GM19099 (cell line): ENCODE measurements around the gene SORD.

ENCODE experiments used
- POLR2A ChIP-seq: IDR thresholded peaks from 3 replicates; pipeline ENCODE4 v1.6.1; 2011; ENCODE audit warnings: low read depth; ENCODE audit not compliant: insufficient read length; ENCODE audit errors: extremely low read depth

SORD gene

DNA sequence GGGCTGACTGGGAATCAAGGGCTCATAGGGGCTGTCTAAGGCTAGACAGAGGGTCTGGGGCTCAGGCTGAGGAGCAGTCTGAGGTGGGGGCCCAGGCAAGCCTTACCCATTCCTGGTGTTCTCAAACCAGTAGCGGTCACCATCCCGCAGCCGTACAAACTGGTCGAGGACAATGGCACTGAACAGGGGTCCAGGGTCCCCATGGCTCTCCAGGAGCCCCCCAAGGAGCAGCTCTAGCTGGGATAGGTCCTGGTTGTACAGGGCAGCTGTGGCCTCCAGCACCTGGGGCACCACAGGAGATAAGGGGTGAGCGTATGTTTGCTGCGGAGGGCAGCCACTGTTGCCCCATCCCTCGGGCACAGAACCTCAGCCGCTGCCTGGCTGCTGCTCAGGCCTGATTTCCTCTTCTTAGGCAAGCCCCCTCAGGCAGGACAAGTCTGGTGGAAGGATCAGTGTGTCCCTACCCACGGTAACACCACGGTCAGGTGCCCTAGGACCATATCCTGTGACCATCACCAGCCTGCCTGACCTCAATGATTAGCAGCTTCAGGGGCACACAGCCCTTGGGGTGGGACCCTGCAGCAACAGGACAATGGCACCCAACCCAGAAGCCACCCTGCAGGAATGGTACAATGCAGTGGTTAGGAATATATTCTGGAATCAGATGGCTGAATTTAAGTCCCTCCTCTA, 85.1 kb downstream of the SORD start:
- TF ChIP-seq POLR2A = no peak

DNA sequence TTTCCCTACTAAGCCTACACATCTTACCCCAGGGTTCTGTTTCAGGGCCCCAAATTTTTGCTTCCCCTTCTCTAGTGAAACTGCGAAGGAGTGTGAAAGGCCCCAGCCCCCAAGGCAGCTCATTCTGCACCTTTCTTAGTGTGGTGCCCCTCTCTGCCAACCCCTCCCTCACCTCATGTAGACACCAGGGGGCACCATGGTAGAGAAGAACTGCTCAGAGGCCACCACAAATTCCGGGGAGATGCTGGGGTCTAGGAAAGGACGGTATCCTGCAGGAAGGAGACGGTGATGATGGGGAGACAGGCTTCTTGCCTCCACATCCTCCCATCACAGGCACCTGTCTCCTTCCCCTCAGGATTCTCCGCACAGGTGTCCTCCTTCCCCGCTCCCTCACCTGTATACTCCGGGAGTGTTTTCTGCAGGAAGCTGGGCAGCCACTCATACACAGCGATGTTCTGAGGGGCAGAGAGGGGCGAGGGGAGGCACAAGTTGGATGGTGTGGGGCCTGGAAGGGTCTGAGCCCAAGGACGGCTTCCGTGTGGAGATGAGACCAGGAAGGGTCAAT, 87.3 kb downstream of the SORD start:
- TF ChIP-seq POLR2A = no peak

- TF ChIP-seq POLR2A = no peak
These were observed 88.6 kb downstream of the SORD start for GRCh38 chr15:45111390-45112142.

DNA sequence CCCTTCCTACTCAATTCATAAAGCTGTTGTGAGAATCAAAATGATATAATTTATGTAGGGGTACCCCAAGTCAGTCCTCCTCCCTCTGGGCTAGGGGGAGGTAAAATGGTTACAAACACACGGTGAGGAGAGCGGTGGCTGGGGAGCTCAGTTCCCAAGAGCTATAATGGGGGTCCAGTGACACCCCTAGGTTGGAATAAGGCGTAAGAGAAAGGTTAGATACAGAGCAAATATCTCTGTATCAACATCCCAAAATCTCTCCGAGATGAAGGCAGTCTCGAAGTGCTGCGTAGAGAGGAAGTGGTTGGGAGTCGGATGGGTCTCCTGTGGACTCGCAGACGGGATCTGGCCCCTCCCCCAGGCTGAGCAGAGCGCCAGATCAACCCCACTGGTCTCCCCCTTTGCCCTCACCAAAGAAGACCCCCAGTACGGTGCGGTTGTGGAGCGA, 89.2 kb downstream of the SORD start:
- TF ChIP-seq POLR2A = no peak

GRCh38 chr15:45112591-45113379, 89.8 kb downstream of the SORD start:
- no peak for TF ChIP-seq POLR2A

- TF ChIP-seq POLR2A = no peak
These were observed 90.5 kb downstream of the SORD start for GRCh38 chr15:45113380-45113990.

DNA sequence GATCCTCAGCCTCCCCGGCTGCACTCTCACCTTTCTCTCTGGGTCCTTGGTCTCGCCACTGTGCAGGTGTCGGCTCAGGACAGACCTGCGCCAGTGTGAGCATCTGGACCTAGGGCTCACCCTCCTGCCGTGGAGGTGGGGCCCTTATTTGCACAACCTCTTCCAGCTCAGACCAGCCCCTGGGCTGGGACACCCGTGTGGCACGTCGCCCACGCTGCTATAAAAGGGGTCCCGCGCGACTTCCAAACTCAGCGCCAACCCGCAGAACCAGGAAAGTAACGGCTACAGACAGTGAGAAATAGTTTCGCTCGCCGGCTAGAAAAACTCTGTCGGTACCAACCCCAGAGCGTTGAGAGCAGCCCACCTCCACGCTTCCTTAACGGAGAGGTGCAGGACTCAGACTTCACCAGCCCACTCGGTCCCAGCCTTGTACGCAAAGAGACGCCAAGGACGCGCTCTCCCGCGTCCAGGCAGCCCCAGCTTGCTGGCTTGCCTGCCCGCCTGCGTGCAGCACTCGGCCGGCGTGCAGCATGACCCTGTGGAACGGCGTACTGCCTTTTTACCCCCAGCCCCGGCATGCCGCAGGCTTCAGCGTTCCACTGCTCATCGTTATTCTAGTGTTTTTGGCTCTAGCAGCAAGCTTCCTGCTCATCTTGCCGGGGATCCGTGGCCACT, 91.2 kb downstream of the SORD start, which contains the start of the genes DUOX2 and DUOXA2:
Gene DUOX2 (minus strand): TSS at position 97 of the 675 bp plus-strand sequence. CDS start 761 bp downstream, outside the sequence.
Gene DUOXA2 (plus strand): TSS at position 251 of the 675 bp plus-strand sequence. CDS start 280 bp downstream, at position 531.
- TF ChIP-seq POLR2A = no peak

DNA sequence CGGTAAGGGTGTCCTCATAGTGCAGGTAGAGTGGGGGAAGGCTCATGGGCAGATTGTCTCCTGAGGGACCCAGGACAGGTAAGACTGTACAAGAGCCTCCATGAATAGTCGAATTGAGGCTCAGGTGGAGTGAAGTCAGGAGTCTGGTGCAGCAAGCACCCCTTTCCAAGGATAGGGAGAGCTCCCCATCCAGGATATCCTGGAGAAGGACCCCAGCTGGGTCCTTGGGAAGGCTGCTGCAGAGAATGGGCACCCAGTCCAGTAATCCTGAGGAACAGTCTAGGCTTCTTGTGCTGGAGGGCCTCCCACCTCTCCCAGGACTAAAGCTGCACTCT, 91.7 kb downstream of the SORD start:
- TF ChIP-seq POLR2A = no peak

GRCh38 chr15:45115312-45115820, 92.4 kb downstream of the SORD start:
- no peak for TF ChIP-seq POLR2A

DNA sequence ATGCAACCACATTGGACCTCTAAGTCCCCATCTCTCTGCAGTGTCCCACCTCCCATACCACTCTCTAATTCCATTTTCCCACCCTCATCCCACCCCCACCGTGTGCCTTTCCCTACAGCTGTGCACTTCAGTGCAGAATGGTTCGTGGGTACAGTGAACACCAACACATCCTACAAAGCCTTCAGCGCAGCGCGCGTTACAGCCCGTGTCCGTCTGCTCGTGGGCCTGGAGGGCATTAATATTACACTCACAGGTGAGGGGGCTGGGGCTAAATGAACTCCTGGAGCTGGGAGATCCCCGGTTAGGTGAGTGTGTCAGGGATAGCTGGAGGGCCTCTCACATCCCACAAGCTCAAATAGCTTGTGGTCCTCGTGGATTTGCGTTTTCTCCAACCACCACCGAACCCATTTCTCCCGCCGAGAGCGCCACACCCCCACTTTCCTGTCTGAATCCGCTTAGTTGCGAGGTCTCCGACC, 93.0 kb downstream of the SORD start:
- TF ChIP-seq POLR2A = no peak

DNA sequence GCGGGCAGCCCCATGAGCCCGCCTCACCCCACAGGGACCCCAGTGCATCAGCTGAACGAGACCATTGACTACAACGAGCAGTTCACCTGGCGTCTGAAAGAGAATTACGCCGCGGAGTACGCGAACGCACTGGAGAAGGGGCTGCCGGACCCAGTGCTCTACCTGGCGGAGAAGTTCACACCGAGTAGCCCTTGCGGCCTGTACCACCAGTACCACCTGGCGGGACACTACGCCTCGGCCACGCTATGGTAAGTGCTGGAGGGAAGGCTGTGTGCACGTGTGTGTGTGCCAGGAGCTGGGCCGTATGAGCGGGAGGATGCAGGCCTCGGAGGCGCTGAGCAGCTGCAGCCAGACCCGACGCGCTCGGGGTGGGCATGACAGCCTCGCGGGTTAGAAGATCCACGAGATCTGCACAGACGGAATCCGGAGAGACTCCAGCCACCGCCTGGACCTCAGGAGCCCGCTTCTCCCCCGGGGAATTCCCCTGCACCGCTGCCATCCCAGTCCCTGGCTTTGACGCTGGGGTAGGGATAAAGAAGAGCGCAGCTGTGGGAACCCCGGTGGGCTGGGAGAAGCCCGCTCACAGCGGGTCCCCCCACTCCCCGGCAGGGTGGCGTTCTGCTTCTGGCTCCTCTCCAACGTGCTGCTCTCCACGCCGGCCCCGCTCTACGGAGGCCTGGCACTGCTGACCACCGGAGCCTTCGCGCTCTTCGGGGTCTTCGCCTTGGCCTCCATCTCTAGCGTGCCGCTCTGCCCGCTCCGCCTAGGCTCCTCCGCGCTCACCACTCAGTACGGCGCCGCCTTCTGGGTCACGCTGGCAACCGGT, 93.7 kb downstream of the SORD start:
- no peak for TF ChIP-seq POLR2A

DNA sequence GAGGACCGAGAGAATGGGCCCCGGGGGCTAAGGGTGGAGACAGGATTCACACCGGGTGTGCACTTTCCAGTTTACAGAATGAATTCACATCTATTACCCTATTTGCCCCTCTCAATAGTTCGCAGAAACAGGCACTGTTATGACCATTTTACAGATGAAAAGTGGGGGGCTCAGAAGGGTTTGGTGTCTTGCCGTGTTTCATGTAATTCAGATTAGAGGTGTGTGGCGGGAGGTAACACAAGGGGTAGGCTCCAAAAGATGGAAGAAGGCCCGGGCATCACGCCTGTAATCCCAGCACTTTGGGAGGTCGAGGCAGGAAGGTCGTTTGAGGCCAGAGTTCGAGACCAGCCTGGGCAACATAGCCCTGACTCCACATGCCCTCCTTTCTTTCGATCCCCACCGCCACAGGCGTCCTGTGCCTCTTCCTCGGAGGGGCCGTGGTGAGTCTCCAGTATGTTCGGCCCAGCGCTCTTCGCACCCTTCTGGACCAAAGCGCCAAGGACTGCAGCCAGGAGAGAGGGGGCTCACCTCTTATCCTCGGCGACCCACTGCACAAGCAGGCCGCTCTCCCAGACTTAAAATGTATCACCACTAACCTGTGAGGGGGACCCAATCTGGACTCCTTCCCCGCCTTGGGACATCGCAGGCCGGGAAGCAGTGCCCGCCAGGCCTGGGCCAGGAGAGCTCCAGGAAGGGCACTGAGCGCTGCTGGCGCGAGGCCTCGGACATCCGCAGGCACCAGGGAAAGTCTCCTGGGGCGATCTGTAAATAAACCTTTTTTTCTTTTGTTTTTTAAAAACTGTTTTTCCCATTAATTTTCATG, 94.5 kb downstream of the SORD start:
- no peak for TF ChIP-seq POLR2A
